HG02610 (cell line): ENCODE measurements around the gene ARMC3.
A peak's percentile ranks its signal among the peaks of the same experiment; 100 is the strongest.

Experiments used
- ATAC-seq: cut with Tn5 transposase; IDR thresholded peaks from one replicate; pipeline ENCODE4 v1.9.1; 2021; ENCODE audit warnings: mild to moderate bottlenecking, moderate library complexity; ENCODE audit not compliant: unreplicated experiment

The ARMC3 gene

GRCh38 chr10:22988581-22989360 lies 60.9 kb downstream of the ARMC3 start:
- ATAC-seq = peak; percentile 58

DNA sequence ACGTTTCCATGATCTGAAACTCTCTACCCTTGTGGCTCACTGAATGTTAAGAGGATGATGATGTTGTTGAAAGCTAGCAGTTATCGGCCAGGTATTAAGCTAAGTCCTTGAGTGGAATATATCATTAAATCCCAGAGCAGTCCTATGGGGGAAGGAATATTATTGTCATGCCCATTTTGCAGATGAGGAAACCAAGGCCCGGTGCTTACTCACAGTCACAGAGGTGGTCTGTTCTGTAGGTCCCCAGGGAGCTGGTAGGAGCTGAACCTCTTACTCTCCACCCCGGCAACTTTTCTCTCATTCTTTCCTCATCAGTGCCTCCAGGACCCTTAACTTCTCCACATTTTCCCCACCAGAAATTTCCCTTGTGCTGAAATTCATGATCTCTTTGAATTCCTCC lies 62.6 kb downstream of the ARMC3 start:
- no peak for ATAC-seq

GRCh38 chr10:22992075-22992474 lies 64.2 kb downstream of the ARMC3 start:
- ATAC-seq = peak; percentile 57

- ATAC-seq = no peak
Measured at GRCh38 chr10:22992621-22993020, 64.8 kb downstream of the ARMC3 start.

GRCh38 chr10:22993314-22993713 lies 65.5 kb downstream of the ARMC3 start:
- no peak for ATAC-seq

- no peak for ATAC-seq
Measured at GRCh38 chr10:22997096-22997495, 69.2 kb downstream of the ARMC3 start.

- no peak for ATAC-seq
Measured at GRCh38 chr10:22998091-22998490, 70.2 kb downstream of the ARMC3 start.

GRCh38 chr10:22999942-23000341 lies 72.1 kb downstream of the ARMC3 start:
- ATAC-seq = no peak

DNA sequence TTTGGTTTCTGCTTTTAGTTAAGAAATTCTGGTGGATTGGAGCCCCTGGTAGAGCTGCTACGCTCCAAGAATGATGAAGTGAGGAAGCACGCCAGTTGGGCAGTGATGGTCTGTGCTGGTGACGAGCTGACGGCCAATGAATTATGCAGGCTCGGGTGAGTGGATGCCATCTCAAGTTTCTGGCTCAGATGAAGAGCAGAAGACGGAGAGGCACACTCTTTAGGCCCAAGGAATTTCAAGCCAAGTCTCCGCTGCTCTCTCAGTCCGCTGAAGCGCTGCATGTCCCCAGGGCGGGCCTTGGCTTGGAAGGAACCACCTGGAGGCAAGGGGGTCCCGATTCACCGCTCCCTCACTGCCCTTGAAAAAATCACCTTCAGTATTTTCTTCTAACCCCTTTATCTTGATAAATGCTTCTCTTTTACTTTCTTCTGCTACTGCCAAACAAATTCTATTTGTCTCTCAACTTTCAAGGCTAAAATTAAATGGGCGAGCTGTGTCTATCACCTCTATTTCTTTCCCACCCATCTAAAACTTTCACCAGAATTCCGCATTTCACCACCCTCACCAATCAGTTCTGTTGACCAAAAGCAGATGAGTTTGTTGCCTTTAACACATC lies 74.2 kb downstream of the ARMC3 start:
- no peak for ATAC-seq

DNA sequence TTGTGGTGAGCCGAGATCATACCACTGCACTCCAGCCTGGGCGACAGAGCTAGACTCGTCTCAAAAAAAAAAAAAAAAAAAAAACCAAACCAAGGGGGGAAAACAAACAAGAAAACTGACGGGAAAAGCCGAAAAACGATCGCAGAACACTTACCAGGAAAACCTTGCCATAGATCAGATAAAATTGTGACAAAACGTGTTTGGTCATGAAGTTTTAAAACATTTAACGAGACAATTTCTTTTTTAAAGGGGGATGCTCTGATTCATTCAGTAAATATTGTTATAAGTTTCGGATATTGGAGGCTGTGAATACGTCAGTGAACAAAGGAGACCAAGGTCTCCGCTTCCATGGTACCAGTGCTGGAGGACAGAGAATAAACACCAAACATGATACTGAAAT lies 77.3 kb downstream of the ARMC3 start:
- no peak for ATAC-seq

DNA sequence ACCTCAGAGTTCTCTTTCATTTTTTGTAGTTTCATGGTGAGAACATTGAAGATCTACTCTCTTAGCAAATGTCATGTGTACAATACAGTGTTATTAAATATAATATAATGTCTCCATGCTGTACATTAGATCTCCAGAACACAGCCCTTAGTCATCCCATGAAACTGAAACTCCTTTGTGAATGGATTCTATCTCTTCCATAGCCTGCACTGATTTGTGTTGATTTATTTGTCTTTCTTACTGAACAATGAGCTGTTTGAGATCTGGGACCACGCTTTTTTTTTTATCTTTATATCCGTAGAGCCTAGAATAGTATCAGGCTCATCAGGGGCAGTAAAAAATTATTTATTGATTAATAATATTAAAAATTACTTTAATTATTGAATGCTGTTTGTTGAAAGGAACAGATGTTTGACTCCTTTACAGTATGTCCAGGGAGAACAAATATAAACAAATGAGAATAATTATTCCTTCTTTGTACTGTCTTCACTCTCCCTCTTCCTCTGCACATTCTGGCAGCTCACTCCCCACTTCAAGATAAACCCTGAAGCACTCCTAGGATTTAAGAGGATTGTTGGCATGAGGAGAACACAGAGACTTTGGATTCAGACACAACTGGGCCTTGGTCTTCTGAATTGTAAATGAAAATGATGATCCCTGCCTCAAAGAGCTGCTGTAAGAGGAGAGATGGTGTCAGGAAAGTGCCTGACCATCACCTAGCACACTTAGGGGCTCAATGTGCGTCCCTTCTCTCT lies 85.9 kb downstream of the ARMC3 start:
- no peak for ATAC-seq

- peak; percentile 97 for ATAC-seq
Measured at GRCh38 chr10:23015021-23015707, 87.3 kb downstream of the ARMC3 start.

DNA sequence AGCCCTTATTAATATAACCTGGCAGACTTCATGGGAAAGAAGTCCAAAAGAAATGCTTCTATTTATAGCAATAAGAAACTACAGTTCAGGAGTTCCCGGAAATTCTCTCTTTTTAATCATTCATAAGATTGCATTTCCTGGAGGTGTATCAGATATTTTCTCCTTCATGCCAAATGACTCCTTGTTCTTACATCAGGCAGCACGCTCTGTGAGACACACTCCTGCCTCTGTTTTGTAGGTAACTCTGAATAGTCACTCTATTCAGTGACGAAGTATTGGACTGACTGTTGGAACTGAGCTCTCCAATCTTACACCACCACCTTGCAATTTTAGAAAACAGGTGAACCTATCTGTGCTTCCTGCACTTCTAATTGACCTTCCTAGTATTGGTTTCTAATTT lies 88.8 kb downstream of the ARMC3 start:
- no peak for ATAC-seq

DNA sequence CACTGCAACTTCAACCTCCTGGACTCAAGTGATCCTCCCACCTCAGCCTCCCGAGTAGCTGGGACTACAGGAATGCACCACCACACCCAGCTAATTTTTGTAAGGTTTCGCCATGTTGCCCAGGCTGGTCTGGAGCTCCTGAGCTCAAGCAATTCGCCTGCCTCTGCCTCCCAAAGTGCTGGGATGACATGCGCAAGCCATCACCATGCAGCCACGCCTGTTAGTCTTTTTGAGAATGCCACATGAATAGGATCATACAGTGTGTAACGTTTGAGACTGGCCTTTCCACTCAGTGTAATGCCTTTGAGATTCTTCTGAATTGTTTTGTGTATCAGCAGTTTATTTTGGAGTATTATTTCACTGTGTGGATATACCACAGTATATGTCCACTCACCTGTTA lies 91.8 kb downstream of the ARMC3 start:
- ATAC-seq = no peak

- no peak for ATAC-seq
Measured at GRCh38 chr10:23021430-23021829, 93.6 kb downstream of the ARMC3 start.

DNA sequence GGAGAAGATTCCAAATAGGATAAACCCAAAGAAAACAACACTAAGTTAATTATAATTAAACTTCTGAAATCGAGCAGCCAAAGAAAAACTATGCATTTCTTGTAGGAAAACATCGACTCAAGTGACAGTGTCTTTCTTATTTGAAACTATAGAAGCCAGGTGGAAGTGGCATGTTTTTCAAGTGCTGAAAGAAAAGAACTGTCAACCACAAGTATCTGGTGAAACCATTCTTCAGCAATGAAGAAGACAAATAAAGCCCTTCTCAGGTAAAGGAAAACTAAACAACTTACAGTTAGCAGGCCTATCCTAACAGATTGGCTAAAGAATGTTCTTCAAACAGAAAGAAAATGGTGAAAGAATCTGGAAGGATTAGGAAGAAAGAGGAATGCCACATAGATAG lies 96.1 kb downstream of the ARMC3 start:
- no peak for ATAC-seq

DNA sequence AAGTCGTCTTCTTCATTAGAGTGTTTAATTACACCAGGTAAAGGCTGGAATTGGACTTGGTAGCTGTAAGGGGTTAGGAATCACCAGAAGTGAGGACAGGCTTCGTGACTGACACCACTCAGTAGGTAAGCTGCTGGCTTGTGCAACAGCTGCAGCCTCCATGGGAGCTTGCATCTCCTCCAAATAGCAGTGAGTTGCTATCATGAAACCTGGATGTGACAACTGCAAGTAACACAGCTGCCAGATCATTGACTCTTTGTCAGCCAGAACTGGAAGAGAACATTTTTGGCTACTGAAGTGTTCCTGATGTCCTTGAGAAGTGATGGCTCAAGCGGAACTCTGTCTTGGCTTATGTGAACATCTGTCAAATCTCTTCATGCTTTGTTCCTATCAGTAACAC lies 103.5 kb downstream of the ARMC3 start:
- no peak for ATAC-seq

DNA sequence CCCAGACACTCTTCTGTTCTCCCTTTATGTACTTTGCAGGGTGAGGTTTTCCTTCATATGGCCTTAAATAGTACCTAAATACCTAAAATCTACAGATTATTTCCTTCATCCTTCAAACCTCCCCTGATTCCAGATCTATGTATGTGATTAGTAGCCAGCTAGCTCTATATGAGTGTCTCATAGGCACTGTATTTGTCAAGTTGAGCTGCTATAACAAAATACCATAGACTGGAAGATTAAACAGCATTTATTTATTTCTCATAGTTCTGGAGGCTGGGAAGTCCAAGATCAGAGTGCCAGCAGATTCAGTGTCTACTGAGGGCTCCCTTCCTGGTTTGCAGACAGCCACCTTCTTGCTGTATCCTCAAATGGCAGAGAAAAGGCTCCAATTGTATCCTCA lies 106.9 kb downstream of the ARMC3 start:
- ATAC-seq = no peak

DNA sequence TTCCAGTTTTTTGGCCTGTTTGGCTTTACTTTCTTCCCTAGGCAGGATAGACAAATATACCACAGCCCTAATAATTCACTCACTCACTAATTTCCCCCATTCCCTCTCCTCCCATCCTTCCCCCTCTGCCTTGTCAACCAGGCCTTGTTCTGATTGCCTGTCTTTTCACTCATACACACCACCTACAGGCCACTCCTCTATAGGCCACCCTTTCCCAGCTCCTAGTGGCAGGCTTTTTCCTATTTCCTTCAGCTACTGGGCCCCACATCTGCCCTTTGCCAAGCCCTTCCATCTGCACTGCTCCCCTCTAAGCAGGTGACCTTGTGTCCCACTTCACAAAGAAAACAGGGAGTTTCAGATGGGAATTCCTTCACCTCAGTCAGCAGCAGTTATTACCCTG lies 107.7 kb downstream of the ARMC3 start:
- no peak for ATAC-seq

DNA sequence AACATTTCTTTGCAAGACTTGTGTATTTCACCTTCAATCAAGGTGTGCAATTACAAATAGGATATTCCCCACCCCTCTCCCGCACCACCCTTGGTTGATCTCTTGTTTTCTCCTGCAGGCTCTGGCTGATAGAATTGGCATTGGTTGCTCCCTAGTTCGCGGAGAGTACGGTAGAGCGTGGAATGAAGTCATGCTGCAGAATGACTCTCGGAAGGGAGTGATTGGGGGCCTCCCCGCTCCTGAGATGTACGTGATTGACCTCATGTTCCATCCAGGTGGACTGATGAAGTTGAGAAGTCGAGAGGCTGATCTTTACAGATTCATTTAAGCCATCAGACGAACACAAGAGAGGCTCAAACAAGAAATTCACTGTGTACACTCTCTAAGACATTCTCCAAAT lies 109.3 kb downstream of the ARMC3 start:
- ATAC-seq = no peak

- no peak for ATAC-seq
Measured at GRCh38 chr10:23037561-23037960, 109.7 kb downstream of the ARMC3 start.
